Ramos (cell line): ENCODE data around the gene C14orf132.

Experiments
- in situ Hi-C: fragments of 300-500 bp; cut with MboI; formaldehyde crosslinking; loops from one replicate; pipeline ENCODE4 v1.14.3; 2022; ENCODE audit warnings: low sequenced_read_pairs; ENCODE audit not compliant: unreplicated experiment

The C14orf132 gene

DNA sequence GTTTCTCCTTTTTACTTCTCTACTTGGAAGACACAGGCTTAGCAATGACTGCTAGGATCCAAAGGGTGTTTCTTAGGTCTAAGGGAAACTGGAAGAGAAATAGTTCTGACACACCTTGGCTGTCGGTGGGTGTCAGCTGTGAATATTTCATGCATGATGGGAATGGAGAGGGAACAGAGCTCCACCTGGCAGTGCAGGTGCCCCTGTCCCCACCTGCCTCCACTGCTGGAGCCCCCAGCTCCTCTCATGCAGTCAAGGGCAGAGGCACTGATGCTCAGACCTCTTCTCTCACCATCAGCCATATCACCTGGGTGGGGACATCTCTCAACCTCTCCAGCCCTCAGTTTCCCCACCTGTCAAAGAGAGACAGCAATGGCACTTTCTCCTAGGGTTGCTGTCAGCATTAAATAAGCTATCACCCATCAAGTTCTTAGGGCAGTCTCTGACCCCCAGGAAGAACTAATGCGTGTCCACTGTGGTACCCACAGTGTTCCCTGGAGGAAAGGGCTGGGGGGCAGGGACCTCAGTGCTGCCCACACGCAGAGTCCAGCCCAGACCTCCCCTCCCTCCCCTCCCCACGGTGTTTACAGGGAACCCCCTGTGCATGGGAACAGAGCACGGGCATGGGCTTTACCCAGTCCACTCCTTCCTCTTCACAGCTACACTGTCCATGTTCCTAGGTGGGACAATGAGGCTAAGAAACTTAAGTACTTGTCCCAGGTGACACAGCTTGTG lies 69.1 kb downstream of the C14orf132 start:
- in situ Hi-C loops: loop anchor here (10.0 kb wide), 1 partner anchor 157 kb away; no protein-coding TSS in a partner anchor

DNA sequence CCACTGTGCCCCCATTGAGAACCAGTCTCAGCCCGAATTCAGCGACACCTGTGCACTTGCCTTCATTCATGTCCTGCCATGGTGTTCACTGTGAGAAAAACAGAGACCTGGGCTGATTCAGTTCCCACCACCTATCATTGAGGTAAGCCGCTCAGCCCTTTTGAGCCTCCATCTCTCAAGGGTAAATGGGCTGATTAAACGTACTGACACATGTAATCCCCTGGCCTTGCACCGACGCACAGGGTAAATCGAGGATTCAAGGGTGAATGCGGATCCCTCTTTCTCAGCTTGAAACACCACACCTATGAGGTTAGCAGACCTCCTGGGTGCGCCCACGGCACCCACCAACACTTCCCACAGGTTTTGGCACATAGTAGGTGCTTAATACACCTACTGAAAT lies 69.7 kb downstream of the C14orf132 start:
- in situ Hi-C loops: loop anchor here (10.0 kb wide), 1 partner anchor 156 kb away; no protein-coding TSS in a partner anchor

DNA sequence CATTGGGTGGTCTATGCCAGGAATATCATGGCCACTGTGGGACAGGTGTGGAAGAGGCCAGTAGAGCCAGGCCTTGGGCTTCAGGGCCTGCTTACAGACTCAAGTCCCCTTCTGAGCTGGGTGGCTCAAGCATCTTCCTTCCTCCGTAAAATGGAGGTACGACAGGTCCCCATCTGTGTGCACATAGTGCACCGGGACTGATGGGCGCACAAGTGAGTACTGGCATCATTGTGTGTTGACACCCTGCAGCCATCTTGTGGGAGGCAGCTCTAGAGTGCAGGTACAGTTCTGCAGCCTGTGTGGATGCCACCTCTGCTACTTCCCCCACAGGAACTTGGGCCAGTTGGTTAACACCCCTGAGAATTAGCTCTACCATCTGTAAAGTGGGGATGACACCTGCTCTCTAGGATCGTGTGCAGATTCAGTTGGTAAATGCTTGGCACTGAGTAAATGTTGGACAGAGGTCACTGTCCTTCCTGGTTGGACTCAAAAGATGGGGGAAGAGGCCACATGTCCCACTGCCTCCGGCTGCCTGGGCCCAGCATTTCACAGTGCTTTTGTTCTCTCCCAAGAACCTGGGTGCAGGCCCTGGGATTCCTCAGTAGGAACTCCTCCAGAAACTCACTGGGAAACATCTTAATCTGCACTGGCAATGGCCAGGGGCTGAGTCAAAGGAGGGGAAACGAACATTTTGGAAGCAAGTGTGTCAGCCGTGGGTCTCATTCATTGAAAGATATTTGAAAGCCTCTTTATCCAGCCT lies 70.6 kb downstream of the C14orf132 start:
- in situ Hi-C loops: loop anchor here (10.0 kb wide), 1 partner anchor 155 kb away; no protein-coding TSS in a partner anchor

DNA sequence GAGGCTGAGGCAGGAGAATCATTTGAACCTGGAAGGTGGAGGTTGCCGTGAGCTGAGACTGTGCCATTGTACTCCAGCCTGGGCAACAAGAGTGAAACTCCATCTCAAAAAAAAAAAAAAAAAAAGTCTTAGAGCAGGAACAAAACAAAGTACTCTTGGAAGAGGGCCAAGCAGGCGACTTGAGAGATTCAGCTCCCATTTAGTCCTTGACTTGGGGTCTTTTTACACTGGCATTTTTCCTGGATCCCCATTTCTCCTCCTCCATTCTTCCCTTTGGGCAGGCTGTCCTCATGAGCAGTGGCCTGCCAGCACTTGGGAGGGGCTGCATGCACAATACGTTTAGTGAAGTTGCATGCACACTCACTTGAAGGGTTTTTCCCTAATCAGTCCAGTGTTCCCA lies 72.9 kb downstream of the C14orf132 start:
- in situ Hi-C loops: no loop called here

DNA sequence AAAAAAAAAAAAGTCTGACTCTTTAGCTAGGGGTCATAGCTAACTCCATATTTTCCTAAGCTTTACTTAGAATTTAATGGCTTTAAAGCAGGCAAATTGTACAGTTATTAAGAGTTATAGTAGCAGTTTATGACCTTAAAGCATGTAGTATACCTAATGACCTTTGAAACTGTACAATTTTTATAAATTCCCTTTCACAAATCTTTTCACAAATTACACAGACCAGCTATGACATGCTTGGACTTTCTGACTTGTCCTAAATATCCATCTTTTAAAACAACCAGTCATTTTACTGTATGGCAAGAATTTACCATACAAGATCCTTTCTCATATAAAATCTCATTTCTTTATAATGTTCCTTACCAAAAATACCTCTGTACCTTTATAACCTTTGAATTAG lies 74.8 kb downstream of the C14orf132 start:
- in situ Hi-C loops: no loop called here

DNA sequence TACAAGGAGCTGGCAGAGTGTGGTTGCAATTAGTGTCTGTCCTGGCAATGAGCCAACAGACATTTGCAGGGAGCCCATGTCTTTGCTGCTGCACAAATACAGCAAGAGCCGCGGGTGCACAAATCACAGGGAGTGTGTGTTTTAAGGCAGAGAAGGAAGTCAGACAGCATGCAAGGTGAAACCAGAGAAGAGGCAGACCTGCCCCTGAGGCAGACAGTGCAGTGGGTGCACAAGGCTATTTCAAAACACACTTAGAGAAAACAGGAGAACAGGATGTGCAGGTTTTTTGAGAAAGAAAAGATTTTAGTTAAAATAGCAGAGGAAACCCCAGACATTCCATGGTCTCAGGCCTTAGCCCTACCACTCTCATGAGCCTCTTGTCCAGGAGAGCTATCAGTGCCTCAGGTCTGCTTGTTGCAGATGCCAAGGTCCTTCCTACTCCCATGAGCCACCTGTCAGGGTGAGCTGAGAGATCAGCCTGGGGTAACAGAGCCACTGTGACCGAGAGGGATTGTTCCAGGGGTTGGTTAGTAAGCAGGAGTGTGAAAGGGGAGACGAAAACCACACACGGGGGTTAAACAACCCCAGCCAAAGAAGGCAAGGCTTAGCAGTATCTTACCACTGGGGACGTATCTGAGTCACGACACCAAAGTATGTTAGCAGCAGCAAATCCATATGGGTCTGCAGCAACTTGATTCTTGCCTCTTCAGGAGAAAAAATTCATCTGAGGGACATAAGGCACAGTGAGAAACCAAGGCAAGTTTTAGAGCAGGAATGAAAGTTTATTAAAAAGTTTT lies 78.1 kb downstream of the C14orf132 start:
- in situ Hi-C loops: no loop called here

DNA sequence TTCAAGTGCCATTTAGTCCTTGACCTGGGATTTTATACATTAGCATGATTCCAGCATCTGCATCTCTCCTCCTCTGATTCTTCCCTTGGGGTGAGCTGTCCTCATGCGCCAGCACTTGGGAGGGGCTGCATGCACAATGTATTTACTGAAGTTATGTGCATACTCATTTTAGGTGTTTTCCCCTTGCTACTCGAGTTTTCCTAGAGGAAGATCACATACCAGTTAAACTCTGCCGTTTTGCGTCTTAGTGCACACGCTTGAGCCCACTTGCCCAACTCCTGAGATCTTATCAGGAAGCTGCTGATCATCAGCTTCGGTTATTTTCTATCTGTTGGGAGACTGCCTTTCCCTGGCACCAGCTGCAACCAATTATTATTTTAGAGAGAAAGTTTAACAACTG lies 78.8 kb downstream of the C14orf132 start:
- in situ Hi-C loops: no loop called here

DNA sequence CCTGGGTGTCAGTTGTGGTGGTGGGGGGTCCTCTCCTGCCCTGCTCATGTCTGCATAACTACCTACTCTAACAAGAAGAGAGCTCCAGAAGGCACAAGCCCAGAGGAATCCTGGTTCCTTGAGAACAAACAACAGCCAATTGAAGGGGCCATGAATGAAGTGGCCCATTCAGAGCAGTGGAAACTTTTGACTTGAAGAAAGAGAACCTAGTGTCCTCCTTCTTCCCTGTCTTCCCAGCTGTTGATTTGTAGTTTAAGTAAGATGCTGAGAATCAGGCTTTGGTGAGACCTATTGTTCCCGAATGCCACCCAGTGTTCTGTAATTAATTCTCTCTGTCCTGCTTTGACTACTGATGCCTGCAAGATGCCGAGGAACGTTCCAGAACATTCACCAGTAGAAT lies 79.2 kb downstream of the C14orf132 start:
- in situ Hi-C loops: no loop called here

DNA sequence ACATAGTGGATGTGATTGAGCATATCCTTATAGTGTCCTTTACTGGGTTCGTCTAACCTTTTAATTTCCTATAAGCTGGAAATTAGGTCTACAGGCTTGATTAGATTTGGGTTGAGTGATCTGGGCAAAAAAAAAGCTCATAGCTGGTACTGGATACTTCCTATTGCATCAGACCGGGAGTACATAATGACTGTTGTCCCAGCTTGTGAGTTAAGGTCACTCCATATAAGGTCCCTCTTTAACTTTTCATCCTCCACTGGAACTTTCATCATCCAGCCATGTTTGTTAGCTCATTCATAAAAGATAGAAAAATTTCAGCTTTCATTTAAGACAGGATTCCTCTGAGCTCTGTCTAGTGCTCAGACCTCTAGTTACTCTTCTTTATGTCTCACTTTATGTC lies 80.8 kb downstream of the C14orf132 start:
- in situ Hi-C loops: no loop called here

DNA sequence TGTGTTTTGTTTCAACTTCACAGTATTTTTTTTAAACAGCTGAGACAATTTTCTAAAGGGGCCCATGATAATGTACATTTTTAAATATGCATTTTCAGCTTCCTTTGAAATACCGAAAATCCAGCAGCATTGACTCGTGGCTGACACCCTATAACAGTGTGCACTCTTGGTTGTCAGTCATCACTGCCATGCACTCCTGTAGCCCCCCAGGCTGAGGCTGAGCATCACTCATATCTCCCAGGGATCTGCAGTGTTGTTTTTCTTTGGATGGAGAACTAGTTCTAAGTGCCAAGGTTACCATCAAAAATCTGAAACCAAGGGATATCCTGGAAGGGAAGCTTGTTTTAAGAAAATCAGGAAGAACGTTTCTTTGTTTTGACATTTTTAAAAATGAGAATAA lies 81.2 kb downstream of the C14orf132 start:
- in situ Hi-C loops: no loop called here

DNA sequence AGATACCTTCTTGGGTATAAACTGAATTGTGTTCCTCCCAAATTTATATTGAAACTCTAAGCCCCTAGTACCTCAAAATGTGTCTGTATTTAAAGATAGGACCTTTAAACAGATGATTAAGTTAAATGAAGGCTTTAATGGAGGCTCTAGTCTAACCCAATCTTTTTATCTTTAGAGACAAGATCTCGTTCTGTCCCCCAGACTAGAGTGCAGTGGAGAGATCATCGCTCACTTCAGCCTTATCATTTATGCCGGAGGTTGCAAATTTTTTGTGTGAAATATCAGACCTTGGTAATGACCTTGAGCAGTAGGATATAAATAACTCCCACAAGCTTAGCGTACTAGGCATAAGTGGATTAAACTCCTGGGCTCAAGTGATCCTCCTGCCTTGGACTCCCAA lies 81.8 kb downstream of the C14orf132 start:
- in situ Hi-C loops: no loop called here

DNA sequence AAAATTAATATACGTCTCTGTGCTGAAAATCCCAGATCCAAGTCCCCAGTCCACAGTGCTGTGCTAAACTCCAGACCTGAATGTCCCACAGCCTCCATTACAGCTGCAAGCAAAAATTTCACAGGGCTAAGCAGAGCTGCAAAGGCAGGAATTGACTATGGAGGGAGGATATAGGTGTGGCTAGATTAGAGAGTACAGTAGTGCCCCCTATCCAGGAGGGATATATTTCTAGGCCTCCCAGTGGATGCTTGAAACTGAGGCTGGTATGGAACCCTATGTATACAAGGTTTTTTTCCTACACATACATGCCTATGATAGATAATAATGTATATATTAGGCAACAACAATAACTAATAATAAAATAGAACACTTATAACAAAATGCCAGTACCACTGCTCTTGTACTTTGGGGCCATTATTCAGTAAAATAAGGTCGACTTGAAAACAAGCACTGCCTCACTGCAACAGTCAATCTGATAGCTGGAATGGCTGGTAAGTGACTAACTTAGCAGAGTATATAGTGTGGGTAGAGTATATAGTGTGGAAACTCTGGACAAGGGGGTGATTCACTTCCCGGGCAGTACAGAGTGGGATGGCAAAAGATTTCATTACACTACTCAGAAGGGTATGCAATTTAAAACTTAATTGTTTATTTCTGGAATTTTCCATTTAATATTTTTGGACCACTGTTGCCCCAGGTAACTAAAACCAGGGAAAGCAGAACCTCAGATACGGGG lies 82.7 kb downstream of the C14orf132 start:
- in situ Hi-C loops: no loop called here

DNA sequence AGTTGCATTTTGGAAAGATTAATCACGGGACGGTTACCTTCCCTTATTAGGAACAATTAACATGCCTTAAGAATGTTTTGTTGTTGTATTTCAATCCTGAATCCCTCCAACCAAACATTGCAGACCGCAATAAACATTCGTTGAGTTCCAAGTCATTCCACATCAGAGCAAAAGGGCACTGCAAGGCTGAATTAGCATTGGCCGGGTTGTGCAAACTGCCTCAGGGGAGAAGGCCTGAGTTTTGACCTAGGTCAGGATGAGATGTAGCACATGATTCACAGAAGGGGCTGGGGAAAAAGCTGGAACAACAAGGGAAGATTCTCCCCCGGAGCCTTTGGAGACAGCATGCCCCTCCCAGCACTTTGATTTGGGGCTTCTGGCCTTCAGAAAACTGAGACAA lies 83.3 kb downstream of the C14orf132 start:
- in situ Hi-C loops: no loop called here

DNA sequence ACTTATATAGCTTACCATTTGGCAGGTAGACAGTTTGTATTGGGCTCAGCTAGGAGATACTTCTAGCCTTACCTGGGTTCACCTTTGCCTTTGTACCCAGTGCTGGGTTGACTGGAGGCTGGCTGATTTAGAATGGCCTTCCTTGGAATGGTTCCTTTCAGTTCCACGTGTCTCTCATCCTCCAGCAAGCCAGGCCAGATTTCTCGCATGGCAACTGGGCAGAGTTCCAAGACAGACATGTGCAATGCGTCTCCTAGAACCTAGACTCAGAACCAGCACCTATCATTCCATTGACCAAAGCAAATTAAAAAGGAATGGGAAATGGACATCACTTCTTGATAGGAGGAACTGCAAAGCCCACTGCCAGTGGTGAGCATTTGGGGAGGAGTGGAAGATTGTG lies 86.4 kb downstream of the C14orf132 start:
- in situ Hi-C loops: no loop called here

DNA sequence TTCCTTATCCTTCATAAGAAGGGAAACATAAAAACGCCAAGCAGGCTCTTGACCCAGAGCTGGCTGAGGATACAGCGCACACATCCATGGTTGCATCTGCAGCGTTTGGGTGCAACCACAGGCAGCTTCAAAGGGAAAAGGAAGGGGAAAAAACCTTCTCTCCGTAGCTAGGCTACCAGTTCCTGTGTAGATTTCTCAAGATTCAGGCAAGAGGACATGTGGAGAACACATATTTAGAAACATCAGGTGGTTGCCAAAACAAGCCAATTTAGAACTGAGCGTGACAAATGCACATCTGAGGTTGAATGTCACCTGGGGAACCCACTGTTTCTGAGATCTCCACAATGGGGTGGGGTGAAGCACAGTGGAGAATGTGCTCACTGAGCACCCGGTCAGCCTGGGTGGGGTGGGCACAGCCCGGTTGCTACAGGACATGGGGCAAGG lies 87.2 kb downstream of the C14orf132 start:
- in situ Hi-C loops: no loop called here

DNA sequence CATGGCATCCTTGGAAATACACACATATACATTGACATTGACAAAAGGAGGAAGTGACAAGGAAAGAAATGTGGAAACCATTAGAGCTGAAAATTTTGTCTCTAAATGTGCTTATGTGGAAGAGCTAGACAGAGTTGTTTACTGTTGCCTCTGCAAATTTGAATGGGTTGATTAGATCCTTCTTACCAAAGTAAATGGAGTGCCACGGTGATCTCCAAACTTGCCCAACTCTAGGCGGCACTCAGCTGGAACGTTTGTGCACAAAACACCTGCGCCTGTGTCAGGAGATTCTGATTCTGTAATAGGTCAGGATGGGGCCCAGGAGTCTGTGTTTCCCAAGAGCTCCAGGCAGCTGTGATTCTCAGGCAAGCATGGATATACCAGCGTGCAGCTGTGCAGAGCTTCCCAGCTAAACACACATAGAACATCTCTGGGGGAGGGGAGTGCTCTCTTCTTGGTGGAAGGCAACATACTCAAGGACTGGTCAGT lies 87.7 kb downstream of the C14orf132 start:
- in situ Hi-C loops: no loop called here

DNA sequence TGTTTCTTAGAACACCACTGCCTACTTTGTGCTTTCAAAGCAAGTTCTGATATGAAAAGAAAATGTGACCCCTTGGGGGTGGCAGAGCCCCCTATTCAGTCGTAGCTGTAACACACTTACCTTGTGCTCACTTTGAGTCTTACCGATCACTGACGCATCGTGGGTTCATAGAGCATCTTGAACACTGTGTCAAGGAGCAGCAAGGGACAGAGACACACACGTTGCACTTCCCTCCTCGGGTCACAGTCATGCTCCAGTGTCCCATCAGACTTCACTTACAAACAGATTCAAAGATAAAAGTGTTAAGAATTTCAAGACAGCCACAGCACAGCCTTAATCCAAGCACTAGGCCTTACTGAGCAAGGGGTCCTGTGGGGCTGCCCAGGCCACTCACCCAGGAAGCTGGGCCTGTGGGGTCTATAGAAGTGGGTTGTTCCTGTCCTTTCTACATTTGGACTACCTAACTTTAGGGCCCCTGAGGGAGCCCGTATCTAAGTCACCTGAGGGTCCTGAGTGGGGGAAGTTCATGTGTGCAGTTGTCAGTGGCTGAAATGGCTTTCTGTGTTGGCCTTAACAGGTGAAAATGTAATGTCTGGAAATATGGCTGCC lies 90.1 kb downstream of the C14orf132 start:
- in situ Hi-C loops: no loop called here

DNA sequence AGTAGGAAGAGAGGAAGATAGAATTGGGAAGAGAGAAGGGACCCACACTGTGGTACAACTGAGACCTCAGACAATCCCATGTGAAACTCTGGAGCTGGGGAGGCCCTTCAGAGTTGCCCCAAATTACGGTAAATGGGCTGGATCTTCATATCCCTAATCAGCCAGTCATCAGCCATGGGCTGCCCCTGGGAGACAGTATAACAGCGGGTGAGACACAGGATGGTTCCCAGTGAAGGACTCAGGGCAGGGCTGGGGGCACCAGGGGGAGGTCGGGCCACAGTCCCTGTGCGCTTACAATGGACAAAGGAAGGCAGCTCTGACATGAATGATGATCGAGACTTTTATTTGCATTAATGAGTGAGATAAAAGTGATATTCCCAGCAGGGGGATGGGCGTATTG lies 91.2 kb downstream of the C14orf132 start:
- in situ Hi-C loops: no loop called here

DNA sequence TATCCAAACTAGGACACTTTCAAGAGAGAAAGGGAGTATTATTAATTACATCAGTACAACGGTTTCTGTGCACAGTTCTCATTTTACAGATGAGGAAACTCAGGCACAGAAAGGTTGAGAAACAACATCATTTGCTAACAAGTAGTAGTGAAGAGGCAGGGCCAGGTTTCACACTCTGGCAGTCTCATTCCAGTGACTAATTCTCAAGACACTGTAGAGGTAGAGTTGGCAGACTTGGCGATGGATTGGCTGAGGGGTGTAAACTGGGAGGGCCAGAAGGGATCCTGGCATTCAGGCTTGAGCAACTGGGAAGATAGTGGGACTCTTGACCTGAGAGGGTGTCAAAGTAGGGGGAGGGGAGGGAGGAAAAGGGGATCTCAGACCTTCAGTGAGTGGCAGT lies 91.7 kb downstream of the C14orf132 start:
- in situ Hi-C loops: no loop called here

DNA sequence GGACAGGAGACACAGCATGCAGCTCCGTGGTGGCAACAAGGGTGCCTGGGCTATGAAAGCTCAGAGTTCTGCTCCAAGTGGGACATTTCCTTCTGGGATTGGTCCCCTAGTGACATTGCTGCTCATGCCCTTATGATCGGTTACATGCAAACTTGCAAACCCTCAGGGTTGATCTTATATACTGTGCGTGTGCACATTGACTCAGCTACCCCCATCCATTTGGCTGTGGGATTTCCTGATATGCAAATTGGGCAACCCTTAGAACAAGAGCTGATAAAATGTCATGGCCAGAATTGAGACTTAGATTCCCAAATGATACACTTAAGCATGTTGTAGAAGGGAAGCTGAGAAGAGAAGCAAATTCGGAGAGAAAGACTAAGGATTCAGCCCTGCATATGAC lies 92.7 kb downstream of the C14orf132 start:
- in situ Hi-C loops: no loop called here
